K562 (cell line): ENCODE measurements around the gene TMEM214. TPM values are rescaled to one million over a fixed set of nuclear protein-coding genes. Genes with fewer than 3 reads are reported as not detected.
A peak's percentile ranks its signal among the peaks of the same experiment; 100 is the strongest.

Experiments used
- ARID3B ChIP-seq: fragments of 250-450 bp; sonication (Bioruptor Pico); IDR thresholded peaks from 2 replicates; pipeline ENCODE4 v1.4.0; 2020; ENCODE audit warnings: borderline replicate concordance
- CEBPZ ChIP-seq: fragments of 150-350 bp; IDR thresholded peaks from 2 replicates; pipeline ENCODE4 v1.6.1; 2014; ENCODE audit warnings: low read depth, mild to moderate bottlenecking, low read length, borderline replicate concordance
- FOXA3 ChIP-seq, 2 experiments: fragments of 450-650 bp in 1 of 2; sonication (generic) in 1 of 2; formaldehyde crosslinking; IDR thresholded peaks in 1 of 2; conservative IDR thresholded peaks in 1 of 2; 2 replicates each; pipeline versions ENCODE4 v1.4.0 to v1.8.0; 2020 to 2022; ENCODE audit warnings: mild to moderate bottlenecking in 2 of 2, missing genetic modification reagents in 1 of 2
- TCF7 ChIP-seq: sonication (generic); IDR thresholded peaks from 2 replicates; pipeline ENCODE4 v1.6.1; 2016; ENCODE audit warnings: antibody characterized with exemption, borderline replicate concordance
- XRCC3 ChIP-seq: fragments of 450-650 bp; IDR thresholded peaks from 2 replicates; pipeline ENCODE4 v1.6.1; 2017; ENCODE audit warnings: mild to moderate bottlenecking, moderate library complexity
- ZBTB34 ChIP-seq: fragments of 250-450 bp; sonication (Bioruptor Pico); IDR thresholded peaks from 2 replicates; pipeline ENCODE4 v1.8.0; 2021; ENCODE audit warnings: mild to moderate bottlenecking, moderate library complexity
- ZNF318 ChIP-seq, 2 experiments: fragments of 450-650 bp; IDR thresholded peaks; 2 replicates each; pipeline ENCODE4 v1.6.1; 2016; ENCODE audit warnings: mild to moderate bottlenecking in 2 of 2, borderline replicate concordance in 1 of 2, low read depth in 1 of 2, moderate library complexity in 1 of 2
- polyA plus RNA-seq, 8 experiments: library from polyadenylated mRNA; depleted of rRNA in 4 of 8; stranded (reverse) in 5 of 8; unstranded in 3 of 8; fragments of >200 nt; fragmentation: Nextera tagmentation in 2 of 8; fragmentation: Illumina TruSeq in 1 of 8; extraction: Ambion mirVana in 2 of 8; extraction: Trizol in 1 of 8; gene quantifications; 2 replicates each; pipeline versions ENCODE4 v1.2.1 to v1.2.3, GENCODE V29; 2011 to 2014; ENCODE audit warnings: inconsistent platforms in 1 of 8, missing spikeins in 1 of 8
- total RNA-seq, 7 experiments: library from RNA; depleted of rRNA in 6 of 7; stranded (reverse); fragments of >200 nt in 6 of 7; fragmentation: Illumina TruSeq in 2 of 7; extraction: Trizol in 2 of 7; gene quantifications; 2 replicates each; pipeline versions ENCODE4 v1.2.1 to v1.2.3, GENCODE V29; 2011 to 2021; ENCODE audit warnings: low replicate concordance in 1 of 7

TMEM214 gene
- total and polyA plus RNA-seq, 9 of the 15 experiments (the other 6 are each of a cell fraction or from before 2014, with no cell fraction given), result 11.4 to 81.4 (median 44.1) TPM

GRCh38 chr2:27050996-27051901 lies 18.5 kb downstream of the TMEM214 start, which contains the start of gene AGBL5 (continued):
- TF ChIP-seq CEBPZ, result no peak
- no peak for TF ChIP-seq XRCC3
- no peak; a peak in 1 of 4 replicates for TF ChIP-seq FOXA3 (CRISPR knock-in tag; conservative IDR thresholded peaks at IDR 0.05 in 1 of 2, IDR thresholded peaks at IDR 0.05 in 1 of 2)
- no peak for TF ChIP-seq ZBTB34
- peak; percentile 83; the same call in 1 of the 2 replicates for TF ChIP-seq ARID3B
- TF ChIP-seq ZNF318 (IDR thresholded peaks at IDR 0.05; ENCODE audit: borderline replicate concordance in 1 of 2, low read depth in 1 of 2), result no peak
- no peak for TF ChIP-seq TCF7
